HG02973 (cell line): ENCODE results near the gene AP1M2.
"Not testable (repeated sequence)": the region's sequence is repeated elsewhere in the genome, so short reads cannot be mapped to it uniquely, and the experiment has no call there.

Experiments used
- ATAC-seq: cut with Tn5 transposase; IDR thresholded peaks from one replicate; pipeline ENCODE4 v1.9.1; 2021; ENCODE audit warnings: moderate library complexity; ENCODE audit not compliant: unreplicated experiment

AP1M2 gene

GRCh38 chr19:10602330-10603083 lies 15.4 kb upstream of the AP1M2 start:
- peak; percentile 42 for ATAC-seq

GRCh38 chr19:10601999-10602329 lies 14.9 kb upstream of the AP1M2 start:
- ATAC-seq, result no peak

GRCh38 chr19:10600149-10600548 lies 13.0 kb upstream of the AP1M2 start:
- ATAC-seq, result no peak

GRCh38 chr19:10593820-10594637 lies 6.9 kb upstream of the AP1M2 start:
- ATAC-seq, result no peak

- no peak for ATAC-seq
These were observed 6.0 kb upstream of the AP1M2 start for GRCh38 chr19:10593148-10593547.

DNA sequence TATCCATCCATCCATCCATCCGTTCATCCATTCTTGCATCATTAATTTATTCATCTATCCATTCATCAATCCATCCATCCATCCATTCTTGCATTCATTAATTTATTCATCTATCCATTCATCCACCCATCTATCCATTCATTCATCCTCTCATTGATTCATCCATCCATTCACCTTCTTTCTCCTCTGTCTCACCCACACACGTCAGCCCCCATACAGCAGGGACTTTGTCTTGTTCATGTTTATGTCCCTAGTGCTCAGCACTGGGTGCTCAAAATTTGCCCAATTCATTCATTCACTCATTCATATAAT lies 683 bp upstream of the AP1M2 start:
- no peak for ATAC-seq

DNA sequence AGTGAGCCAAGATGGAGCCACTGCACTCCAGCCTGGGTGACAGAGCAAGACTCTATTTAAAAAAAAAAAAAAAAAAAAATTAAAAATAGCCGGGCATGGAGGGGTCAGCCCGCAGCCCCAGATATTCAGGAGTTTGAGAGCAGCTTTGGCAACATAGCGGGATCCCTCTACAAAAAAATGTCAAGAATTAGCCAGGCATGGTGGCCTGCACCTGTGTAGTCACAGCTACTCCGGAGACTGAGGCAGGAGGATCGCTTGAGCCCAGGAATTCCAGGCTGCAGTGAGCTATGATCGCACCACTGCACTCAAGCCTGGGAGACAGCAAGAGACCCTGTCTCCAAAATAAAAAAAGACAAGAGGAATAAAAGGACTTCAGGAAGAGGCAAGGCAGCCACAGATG lies 716 bp downstream of the AP1M2 start:
- no peak for ATAC-seq

- no peak for ATAC-seq
These were observed 3.9 kb downstream of the AP1M2 start for GRCh38 chr19:10583036-10583776.

- ATAC-seq, result no peak
These were observed 5.0 kb downstream of the AP1M2 start for GRCh38 chr19:10582091-10582490.

GRCh38 chr19:10580979-10581631 lies 6.0 kb downstream of the AP1M2 start:
- no peak for ATAC-seq

- no peak for ATAC-seq
These were observed 9.2 kb downstream of the AP1M2 start for GRCh38 chr19:10577951-10578350.

DNA sequence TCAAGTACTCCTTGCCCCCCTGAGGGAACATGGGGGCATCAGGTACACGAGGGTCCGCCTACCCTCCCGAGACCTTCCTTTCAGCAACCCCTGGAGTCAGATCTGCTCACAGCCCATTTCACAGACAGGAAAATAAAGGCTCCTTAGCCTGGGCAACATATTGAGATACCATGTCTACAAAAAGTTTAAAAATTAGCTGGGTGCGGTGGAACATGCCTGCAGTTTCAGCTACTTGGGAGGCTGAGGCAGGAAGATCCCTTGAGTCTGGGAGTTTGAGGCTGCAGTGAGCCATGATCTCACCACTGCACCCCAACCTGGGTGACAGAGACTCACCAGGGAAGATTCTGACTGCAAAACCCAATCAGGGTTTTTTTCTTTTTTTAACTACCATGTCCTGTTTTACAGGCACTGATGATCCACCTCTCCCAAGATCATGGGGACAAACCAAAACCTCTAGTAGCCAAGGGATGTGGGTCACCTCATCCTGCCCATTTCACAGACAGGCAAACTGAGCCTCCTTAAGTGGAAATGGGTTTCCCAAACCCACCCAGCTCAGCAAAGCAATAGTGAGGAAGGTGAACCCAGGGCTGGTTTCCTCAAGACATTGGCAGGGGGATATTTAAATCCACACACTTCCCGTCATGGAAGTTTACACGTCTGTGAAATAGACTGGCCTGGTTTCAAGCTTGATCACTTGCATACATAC lies 11.9 kb downstream of the AP1M2 start:
- ATAC-seq, result no peak

GRCh38 chr19:10574462-10574861 lies 12.7 kb downstream of the AP1M2 start:
- ATAC-seq, result no peak

- not testable (repeated sequence) for ATAC-seq
These were observed 13.3 kb downstream of the AP1M2 start for GRCh38 chr19:10573793-10574192.

GRCh38 chr19:10568826-10569651 lies 18.1 kb downstream of the AP1M2 start, which contains the start of gene CDKN2D:
Gene CDKN2D (minus strand): TSS chr19:10568979. CDS start chr19:10568653, 326 bp downstream.
- peak; percentile 56 for ATAC-seq

DNA sequence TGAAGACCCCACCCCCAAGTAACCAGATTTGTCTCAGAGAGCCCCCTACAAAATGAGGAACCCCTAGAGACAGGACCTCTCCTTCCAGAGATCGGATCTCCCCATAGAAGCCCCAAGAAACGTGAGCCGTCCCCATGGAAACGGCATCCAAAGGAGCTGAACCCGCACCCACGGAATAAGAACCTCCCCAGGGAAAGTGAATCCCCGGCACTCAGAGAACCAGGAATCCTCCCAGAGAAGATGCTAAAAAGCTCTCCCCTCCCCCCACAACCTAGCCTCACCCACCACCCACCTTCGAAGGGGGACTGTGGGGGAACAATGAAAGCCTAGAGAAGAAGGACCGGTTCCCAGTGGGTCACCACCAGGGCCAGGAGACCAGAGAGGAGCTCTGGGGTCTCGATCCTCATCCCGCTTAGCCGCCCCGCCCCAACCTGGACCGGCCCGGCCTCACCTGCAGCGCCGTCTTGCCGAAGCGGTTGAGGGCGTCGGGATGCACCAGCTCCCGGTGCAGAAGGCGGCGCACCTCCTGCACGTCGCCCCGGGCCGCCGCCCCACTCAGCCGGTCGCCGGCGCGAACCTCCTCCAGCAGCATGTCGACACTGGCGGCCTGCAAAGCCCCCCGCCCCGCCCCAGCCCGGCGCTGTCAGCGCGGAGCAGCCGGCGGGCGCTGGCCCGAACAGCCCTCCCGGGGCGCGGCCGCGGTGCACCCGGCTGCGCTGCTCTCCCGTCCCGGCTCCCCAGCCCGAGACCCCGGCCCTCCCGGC lies 18.9 kb downstream of the AP1M2 start:
- peak; percentile 2 for ATAC-seq

DNA sequence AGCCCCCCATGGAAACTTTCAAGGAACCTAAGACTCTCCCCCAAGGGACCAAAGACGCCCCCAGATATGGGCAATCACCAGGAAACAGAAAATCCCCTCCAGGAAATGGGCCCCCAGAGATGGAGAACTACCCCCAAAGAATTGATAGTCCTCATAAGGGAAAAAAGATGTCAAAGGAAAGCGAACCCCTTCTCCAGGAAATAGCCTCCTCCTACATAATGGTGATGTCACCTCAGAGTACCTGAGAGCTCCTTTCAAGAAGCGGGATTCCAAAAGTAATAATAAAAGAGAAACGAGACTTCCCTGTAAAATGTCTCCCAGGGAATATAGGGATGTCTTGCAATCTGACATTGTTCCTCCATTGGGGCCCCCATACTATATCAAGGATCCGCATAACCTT lies 19.5 kb downstream of the AP1M2 start:
- no peak for ATAC-seq

- ATAC-seq, result no peak
These were observed 20.3 kb downstream of the AP1M2 start for GRCh38 chr19:10566658-10567410.

DNA sequence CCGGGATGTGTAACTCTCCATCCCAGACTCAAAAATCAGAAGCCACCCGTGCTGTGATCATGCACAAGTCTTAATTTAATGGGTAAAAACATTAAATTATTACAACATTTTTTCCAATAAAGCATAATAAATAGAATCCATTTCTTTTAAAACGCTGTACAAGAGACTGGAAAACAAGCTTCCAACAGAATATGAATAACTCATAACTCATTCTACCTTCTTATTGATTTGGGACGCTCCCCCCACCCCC lies 20.8 kb downstream of the AP1M2 start:
- ATAC-seq, result no peak
